Vein endothelial cell (primary cell): Measurements from ENCODE around the gene NPFFR1. TPM values are rescaled to one million over a fixed set of nuclear protein-coding genes. Genes with fewer than 3 reads are reported as not detected.

Experiments used
- small RNA-seq: library from RNA; depleted of rRNA; stranded (forward); fragments of <200 nt; gene quantifications from one replicate; pipeline ENCODE3, GENCODE V24; 2012
- total RNA-seq: library from RNA; depleted of rRNA; stranded (reverse); fragments of >200 nt; gene quantifications from 2 replicates; pipeline ENCODE4 v1.2.3, GENCODE V29; 2012

NPFFR1 gene
- not detected in 2 replicates for total RNA-seq

GRCh38 chr10:70283445-70284399, at the start of gene NPFFR1:
TSS of gene NPFFR1 (minus strand) at chr10:70284004. CDS start at chr10:70283676, 328 bp downstream.

DNA sequence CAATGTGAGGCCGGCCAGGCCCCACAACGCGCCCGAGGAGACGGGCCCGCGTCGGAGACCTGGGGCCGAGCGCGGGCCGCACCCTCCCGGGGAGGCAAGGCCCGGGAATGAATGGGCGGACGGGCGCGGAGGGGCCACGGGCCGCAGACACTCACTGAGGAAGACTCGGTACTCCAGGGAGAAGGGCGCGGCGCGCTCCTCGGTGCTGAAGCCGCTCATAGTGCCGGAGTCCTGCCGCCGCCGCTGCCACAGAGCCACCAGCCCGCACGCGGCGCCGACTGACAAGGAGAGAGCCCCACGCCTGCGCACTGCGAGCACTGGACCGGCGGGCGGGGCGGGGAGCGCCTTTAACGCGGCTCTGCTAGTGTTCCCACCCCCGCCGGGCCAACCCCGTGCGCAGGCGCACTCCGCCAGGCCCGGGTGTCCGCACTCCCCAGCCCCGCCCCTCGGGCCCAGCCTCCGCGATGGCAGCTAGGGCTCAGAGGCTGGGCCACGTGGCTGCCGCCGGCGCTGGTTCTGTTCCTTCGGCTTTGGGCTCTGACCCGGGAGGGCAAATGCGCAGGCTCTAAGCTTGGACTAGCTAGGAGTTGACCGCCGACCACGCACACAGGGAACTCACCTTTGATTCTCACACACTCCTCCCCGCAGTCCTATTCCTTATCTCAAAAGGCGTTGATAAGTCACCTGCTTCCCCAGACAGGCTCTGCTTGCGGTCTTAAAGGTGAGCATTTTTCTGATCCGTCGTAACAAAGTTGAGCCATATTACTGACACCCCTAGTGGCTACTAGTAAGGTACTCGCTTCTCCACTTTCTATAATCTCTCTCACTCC, 50.5 kb downstream of the NPFFR1 start, which contains the start of gene PPA1:
PPA1 (minus strand) TSS at position 321 of the 830 bp plus-strand sequence; CDS start at position 219, 102 bp downstream.

Small RNA genes within 50 kb of the gene (small RNA-seq; reads per million reads assigned to genes)
- gene RPS25P9, result not detected

Other genes with a start within 250 kb of the NPFFR1 start
- not detected in 2 replicates for gene MACROH2A2, start 231.2 kb downstream of the NPFFR1 start, total RNA-seq
- 2.3 and 2.8 TPM in 2 replicates for gene AIFM2, start 151.2 kb downstream of the NPFFR1 start, total RNA-seq
- 7.4 and 8.5 TPM in 2 replicates for gene TYSND1, start 137.3 kb downstream of the NPFFR1 start, total RNA-seq
- 117 and 123 TPM in 2 replicates for gene SAR1A, start 113.5 kb downstream of the NPFFR1 start, total RNA-seq
- 182 and 187 TPM in 2 replicates for gene PPA1, start 50.6 kb downstream of the NPFFR1 start, total RNA-seq
- 10.5 and 10.9 TPM in 2 replicates for gene LRRC20, start 98.6 kb upstream of the NPFFR1 start, total RNA-seq
- 45.4 and 59.0 TPM in 2 replicates for gene EIF4EBP2, start 120.1 kb upstream of the NPFFR1 start, total RNA-seq
- not detected in 2 replicates for gene NODAL, start 157.7 kb upstream of the NPFFR1 start, total RNA-seq
- 125 and 130 TPM in 2 replicates for gene PALD1, start 194.8 kb upstream of the NPFFR1 start, total RNA-seq